HT-29 (cell line): Measurements from ENCODE around the gene ALDH1B1. TPM values are rescaled to one million over a fixed set of nuclear protein-coding genes. Genes with fewer than 3 reads are reported as not detected.
"Not testable (repeated sequence)": the region's sequence is repeated elsewhere in the genome, so short reads cannot be mapped to it uniquely, and the experiment has no call there.

Experiments
- DNase-seq: peaks from one replicate; pipeline ENCODE4 v3.0.0-alpha.2; 2015; ENCODE audit warnings: low spot score
- total RNA-seq: library from RNA; depleted of rRNA; stranded (reverse); fragments of >200 nt; shearing (Covaris generic); gene quantifications from 2 replicates; pipeline ENCODE4 v1.2.3, GENCODE V29; 2014

Gene ALDH1B1
- total RNA-seq, 1 experiment from 2014 or later, result 16.0 TPM

- no peak for DNase-seq
These were observed 5.4 kb upstream of the ALDH1B1 start for GRCh38 chr9:38387066-38387465.

- no peak for DNase-seq
These were observed 4.8 kb upstream of the ALDH1B1 start for GRCh38 chr9:38387751-38388150.

- no peak for DNase-seq
These were observed 3.9 kb upstream of the ALDH1B1 start for GRCh38 chr9:38388283-38389223.

DNA sequence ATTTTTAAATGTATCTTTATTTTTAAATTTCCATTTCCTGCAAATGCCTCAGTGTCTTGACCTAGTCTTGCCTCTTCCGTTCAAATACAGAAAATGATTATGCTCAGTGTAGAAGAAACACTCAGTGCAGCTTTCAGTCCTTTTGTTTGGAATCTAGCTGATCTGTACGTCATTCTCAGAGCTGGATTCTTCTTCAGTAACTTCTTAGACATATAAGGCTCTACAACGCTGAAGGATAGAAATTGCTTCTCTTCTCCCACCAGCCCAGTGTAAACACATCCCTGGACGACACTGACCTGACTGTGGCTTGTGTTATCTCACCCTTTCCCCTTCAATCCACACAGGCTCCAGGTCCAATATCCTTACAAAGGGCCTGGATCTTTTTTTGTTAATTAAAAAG lies 3.2 kb upstream of the ALDH1B1 start:
- DNase-seq, result no peak

GRCh38 chr9:38390442-38390841 lies 2.1 kb upstream of the ALDH1B1 start:
- DNase-seq, result no peak

- DNase-seq, result no peak
These were observed 1.7 kb upstream of the ALDH1B1 start for GRCh38 chr9:38390851-38391250.

DNA sequence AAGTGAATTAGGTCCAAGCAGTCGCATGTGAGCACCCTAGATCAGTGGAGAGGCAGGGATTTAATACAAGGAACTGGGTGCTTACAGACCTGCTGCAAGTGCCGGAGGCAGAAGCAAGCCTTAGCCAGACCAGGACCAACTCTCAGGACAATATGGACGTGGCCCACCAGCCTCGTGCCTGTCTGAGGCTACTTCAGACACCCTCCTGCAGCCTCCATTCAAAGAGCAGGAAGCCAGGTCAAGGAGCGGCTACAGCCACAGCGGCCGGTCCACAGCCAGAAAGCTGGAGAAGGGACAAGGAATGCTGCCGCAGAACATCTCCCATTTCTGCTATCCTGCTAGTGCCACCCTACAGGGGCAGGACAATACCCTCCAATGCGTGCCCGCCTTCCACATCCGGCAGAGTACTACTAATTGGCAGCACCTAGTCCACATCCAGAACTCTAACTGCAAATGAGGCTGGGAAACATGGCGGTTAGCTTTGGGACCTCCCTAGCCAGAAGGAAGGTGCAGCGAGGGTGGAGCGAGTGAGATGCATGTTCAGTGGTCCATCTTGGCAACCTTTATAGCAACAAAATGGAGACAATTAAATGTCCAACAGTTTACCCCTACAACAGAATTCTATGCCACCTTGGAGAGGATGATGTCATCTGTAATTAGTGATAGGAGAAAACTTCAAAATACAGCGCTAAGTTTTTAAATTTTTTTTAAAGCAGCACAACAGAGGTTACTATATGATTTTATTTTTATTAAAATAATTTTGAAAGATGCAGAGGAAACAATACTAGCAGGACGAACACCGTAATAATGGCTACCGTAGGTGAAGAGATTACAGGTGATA lies 1.0 kb upstream of the ALDH1B1 start:
- no peak for DNase-seq

- DNase-seq, result no peak
These were observed 760 bp downstream of the ALDH1B1 start for GRCh38 chr9:38393128-38393796.

GRCh38 chr9:38394416-38394815 lies 1.9 kb downstream of the ALDH1B1 start:
- DNase-seq, result no peak

- no peak for DNase-seq
These were observed 3.3 kb downstream of the ALDH1B1 start for GRCh38 chr9:38395653-38396370.

DNA sequence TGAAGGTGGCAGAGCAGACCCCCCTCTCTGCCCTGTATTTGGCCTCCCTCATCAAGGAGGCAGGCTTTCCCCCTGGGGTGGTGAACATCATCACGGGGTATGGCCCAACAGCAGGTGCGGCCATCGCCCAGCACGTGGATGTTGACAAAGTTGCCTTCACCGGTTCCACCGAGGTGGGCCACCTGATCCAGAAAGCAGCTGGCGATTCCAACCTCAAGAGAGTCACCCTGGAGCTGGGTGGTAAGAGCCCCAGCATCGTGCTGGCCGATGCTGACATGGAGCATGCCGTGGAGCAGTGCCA lies 3.8 kb downstream of the ALDH1B1 start:
- no peak for DNase-seq

- DNase-seq, result not testable (repeated sequence)
These were observed 6.7 kb downstream of the ALDH1B1 start for GRCh38 chr9:38399191-38399590.

DNA sequence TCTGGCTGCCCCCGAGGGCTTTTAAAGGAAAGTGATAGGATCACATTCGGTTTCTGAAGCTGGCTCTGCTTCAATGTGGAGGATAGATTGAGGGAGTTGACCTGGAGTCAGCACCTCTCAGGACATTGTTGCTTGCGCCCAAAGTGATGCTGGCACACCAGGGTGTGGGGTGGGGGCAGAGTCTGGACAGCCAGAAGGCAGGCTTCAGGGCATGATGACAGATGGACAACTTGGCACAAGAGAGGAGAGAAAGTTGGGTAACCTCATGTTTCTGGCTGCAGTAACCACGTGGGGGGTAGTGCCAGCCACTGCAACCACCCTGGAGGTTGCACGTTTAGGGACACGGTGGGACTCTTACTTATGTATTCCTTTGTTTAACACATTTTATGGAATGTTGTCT lies 9.5 kb downstream of the ALDH1B1 start:
- no peak for DNase-seq

GRCh38 chr9:38404314-38404713 lies 11.8 kb downstream of the ALDH1B1 start:
- no peak for DNase-seq

GRCh38 chr9:38405785-38406184 lies 13.3 kb downstream of the ALDH1B1 start:
- DNase-seq, result no peak

GRCh38 chr9:38406476-38407186 lies 14.1 kb downstream of the ALDH1B1 start:
- DNase-seq, result no peak

- no peak for DNase-seq
These were observed 16.2 kb downstream of the ALDH1B1 start for GRCh38 chr9:38408719-38409118.

- DNase-seq, result no peak
These were observed 20.2 kb downstream of the ALDH1B1 start for GRCh38 chr9:38412751-38413150.

- DNase-seq, result no peak
These were observed 20.8 kb downstream of the ALDH1B1 start for GRCh38 chr9:38413283-38413682.

GRCh38 chr9:38414040-38414723 lies 21.7 kb downstream of the ALDH1B1 start:
- DNase-seq, result no peak
